Measurements from ENCODE around the gene KCNMB1. TPM values are rescaled to one million over a fixed set of nuclear protein-coding genes. Genes with fewer than 3 reads are reported as not detected.
A peak's percentile ranks its signal among the peaks of the same experiment; 100 is the strongest.
"Not testable (repeated sequence)": the region's sequence is repeated elsewhere in the genome, so short reads cannot be mapped to it uniquely, and the experiment has no call there.

Gene KCNMB1
- total RNA-seq, 1 donor from 2014 or later: 0.76 TPM

GRCh38 chr5:170387775-170388639, 1.2 kb downstream of the KCNMB1 start:
- DNase-seq (ENCODE audit: missing footprints) (no peak), ATAC-seq (no peak)
- intact Hi-C loops (cut with DNase I): no loop called here

DNA sequence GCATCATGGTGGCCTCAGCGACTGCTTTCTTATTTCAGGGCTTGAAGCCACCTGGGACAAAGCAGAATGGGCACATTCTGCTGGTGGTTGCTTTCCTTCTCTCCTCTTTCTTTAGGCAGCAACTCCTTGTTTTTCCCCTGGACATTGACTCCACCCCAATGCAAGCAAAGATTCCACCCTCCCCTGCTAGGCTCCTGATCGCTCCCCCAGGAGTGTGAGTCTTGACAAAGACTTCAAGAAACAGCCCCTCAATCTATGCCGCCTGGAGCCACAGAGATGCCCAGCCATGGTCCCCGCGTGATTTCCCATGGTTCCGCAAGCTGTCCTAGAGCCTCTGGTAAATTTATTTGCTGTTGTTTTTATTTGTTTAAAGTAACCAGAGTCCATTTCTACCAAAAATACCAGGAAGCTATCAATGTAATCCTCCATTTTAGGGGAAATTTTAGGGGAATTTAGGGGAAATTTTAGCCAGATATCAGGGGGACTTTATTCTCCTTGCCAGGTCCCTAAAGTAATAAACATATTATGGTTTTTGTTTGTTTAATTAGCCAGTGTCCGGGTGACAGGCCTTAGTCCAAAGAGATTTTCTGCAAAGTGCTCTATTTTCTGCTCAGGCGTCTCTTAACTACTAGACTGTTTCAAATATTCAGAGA, 2.3 kb downstream of the KCNMB1 start:
- DNase-seq (ENCODE audit: missing footprints) (no peak), ATAC-seq (no peak)
- intact Hi-C loops (cut with DNase I): no loop called here

- no peak for DNase-seq (ENCODE audit: missing footprints)
- intact Hi-C loops (cut with DNase I): no loop called here
- no peak for ATAC-seq
These were observed 5.9 kb downstream of the KCNMB1 start for GRCh38 chr5:170383227-170383626.

DNA sequence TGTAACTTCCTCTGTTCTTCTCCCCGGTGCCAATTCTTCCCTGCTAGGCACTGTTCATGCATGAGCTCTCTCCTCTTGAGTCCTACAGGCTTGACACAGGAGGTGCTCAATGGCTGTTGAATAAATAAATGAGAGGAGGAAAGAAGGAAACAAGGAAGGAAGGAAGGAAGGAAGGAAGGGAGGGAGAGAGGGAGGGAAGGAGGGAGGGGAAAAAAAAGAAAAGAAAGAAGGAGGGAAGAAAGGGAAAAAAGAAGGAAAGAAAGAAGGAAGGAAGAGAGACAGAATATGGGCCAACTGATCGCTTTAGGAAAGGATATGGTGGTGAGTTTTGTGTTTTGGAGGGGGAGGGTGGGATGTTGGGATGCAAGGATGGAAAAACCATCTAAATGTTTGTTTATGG, 6.4 kb downstream of the KCNMB1 start:
- no peak for ATAC-seq
- intact Hi-C loops (cut with DNase I): no loop called here

GRCh38 chr5:170380361-170380951, 8.7 kb downstream of the KCNMB1 start:
- DNase-seq (ENCODE audit: missing footprints) (no peak), ATAC-seq (no peak)
- intact Hi-C loops (cut with DNase I): no loop called here

More for the DNA sequence above, 6.4 kb downstream of the KCNMB1 start:
- no peak for DNase-seq (ENCODE audit: missing footprints)

- intact Hi-C loops (cut with DNase I): no loop called here
- ATAC-seq (no peak), DNase-seq (ENCODE audit: missing footprints) (no peak)
These were observed 10.4 kb downstream of the KCNMB1 start for GRCh38 chr5:170378740-170379139.

DNA sequence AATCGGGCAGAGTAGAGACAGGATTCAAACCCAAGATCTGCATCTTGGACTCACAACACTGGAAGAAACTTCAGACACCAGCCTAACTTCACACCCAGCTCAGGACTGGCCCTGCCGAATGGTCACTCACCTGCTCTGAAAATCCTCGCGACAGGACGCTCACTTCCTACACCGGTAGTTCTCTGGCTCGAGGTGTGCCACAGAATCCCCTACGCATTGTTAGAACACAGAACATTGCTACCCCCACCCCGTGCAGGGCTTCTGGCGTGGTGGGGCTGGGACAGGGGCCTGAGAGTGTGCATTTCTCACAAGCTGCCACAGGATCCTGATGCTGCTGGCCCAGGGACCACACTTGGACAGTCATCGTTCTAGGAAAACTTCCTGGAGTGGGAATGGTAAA, 12.1 kb downstream of the KCNMB1 start:
- DNase-seq (ENCODE audit: missing footprints): no peak

GRCh38 chr5:170376526-170376925, 12.6 kb downstream of the KCNMB1 start:
- ATAC-seq; intact Hi-C loops (cut with DNase I); DNase-seq (ENCODE audit: missing footprints): not testable (repeated sequence)

More for the DNA sequence above, 12.1 kb downstream of the KCNMB1 start:
- intact Hi-C loops (cut with DNase I): no loop called here
- ATAC-seq: no peak

GRCh38 chr5:170375283-170375682, 13.9 kb downstream of the KCNMB1 start:
- intact Hi-C loops (cut with DNase I): no loop called here
- DNase-seq (ENCODE audit: missing footprints): no peak

DNA sequence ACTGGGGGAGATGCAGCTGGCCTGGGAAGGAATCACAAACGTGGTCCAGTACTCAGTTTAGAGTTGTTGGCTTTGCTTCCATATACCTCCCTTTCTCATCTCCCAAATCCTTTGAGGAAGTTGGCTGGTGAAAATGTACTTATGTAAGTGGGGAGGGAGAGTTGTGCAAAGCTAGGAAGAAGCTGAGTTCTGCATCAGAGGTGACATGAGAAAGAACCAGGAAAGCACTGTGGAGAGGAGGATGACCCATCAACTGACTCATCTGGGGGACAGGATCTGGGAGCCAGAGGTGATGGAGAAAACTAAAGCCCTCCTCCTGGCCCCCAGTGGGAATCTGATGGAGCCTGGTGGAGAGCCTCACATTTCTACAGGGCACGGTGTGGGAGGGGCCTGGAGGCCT, 16.2 kb downstream of the KCNMB1 start:
- intact Hi-C loops (cut with DNase I): no loop called here
- DNase-seq (ENCODE audit: missing footprints) (no peak), ATAC-seq (no peak)

More at GRCh38 chr5:170375283-170375682, 13.9 kb downstream of the KCNMB1 start:
- ATAC-seq: no peak

DNA sequence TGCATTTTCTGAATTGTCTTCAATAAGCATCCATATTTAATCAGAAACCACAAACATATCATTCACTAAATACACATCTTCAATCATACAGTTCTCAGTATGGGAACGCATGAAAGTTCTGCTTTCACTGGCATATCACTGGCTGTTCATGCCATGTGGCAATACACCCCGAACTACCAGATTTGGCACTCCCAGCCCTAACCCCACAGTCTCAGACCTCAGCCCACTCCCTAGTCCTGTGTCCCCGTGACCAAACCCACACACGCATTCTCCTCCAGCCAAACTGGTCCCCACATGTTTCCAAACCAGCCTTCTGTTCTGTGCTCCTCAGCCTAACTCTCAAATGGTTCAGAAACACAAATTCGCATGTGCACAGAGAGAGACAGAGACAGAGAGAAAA, 20.6 kb downstream of the KCNMB1 start:
- DNase-seq (ENCODE audit: missing footprints) (no peak), ATAC-seq (no peak)
- intact Hi-C loops (cut with DNase I): loop anchor here (10.0 kb wide), 1 partner anchor 56 kb away; no protein-coding TSS in a partner anchor

DNA sequence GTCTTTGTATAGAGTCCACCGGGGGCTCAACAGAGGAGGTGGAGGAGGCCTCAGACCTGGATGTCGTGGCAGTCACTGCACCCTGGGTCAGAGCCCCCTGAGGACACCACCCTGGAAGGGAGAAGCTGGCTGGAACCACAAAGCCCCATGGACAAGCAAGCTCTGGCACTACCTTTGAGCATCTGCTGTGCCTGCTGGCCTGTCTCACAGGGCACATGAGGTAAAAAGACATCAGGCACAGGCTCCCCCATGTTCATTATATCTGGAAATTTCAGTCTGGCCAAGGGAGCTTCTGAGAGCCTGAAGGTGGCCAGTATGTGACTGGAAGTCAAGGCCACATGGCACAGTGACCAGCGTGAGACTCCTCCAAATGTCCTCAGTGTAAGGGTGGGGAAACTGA, 22.9 kb downstream of the KCNMB1 start:
- intact Hi-C loops (cut with DNase I): loop anchor here (10.0 kb wide), 1 partner anchor 59 kb away; no protein-coding TSS in a partner anchor
- ATAC-seq: no peak
- DNase-seq (ENCODE audit: missing footprints): no peak

GRCh38 chr5:170365831-170366230, 23.3 kb downstream of the KCNMB1 start:
- DNase-seq (ENCODE audit: missing footprints) (no peak), ATAC-seq (no peak)
- intact Hi-C loops (cut with DNase I): loop anchor here (10.0 kb wide), 1 partner anchor 59 kb away; no protein-coding TSS in a partner anchor

DNA sequence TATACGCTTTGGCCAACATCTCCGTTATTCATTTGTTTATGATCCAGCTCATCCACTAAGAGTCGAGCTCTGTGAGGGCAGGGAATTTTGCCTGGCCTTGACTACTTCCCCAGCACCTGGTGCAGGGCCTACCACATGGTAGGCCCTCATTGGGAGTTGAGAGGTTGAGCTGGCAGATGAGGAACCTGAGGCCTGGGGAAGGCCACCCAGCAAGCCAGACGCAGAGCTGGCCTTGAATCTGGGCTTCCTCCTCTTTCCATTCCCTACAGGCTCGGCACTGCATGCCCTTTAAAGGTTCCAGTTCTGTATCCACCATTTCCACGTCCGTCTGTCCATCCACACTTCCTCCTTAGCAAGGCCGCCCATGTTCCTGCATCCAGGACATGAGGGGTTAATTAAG, 24.2 kb downstream of the KCNMB1 start:
- DNase-seq (ENCODE audit: missing footprints): no peak
- intact Hi-C loops (cut with DNase I): loop anchor here (10.0 kb wide), 1 partner anchor 60 kb away; no protein-coding TSS in a partner anchor
- no peak for ATAC-seq

DNA sequence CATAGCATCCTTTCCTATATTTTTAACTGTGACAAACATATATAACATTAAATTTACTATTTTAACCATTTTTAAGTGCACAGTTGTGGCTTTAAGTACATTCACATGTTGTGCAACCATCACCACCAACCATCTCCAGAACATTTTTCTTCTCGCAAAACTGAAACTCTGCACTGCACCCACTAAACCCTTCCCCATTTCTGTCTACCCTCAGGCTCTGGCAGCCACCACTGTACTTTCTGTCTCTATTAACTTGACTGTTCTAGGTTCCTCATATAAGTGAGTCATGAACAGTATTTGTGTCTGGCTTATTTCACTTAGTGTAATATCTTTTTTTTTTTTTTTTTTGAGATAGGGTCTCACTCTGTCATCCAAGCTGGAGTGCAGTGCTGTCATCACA, 25.5 kb downstream of the KCNMB1 start:
- intact Hi-C loops (cut with DNase I): loop anchor here (10.0 kb wide), 1 partner anchor 61 kb away; no protein-coding TSS in a partner anchor

DNA sequence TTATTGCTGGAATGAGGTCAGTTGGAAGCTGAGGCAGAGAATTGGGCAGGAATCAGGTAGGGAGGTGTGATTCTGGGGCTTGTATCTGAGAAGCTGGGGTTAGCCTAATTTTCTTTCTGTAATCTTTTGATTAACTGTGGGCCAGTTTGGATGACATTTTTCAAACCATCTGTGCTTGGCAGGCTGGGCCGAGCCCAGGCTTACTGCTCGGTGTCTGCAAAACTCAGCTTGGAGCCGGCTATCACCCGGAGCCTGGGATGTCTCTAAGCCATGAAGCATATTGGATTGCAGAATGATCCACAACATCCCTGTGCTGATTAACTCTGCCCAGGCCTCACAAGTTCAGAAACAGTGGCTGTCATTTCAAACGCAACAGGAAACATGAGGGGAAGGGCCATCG, 26.5 kb downstream of the KCNMB1 start:
- intact Hi-C loops (cut with DNase I): loop anchor here (10.0 kb wide), 1 partner anchor 62 kb away; no protein-coding TSS in a partner anchor
- ATAC-seq (no peak), DNase-seq (ENCODE audit: missing footprints) (no peak)

More for the DNA sequence above, 25.5 kb downstream of the KCNMB1 start:
- DNase-seq (ENCODE audit: missing footprints) (no peak), ATAC-seq (peak; percentile 11)

GRCh38 chr5:170362102-170362501, 27.1 kb downstream of the KCNMB1 start:
- peak; percentile 78 for DNase-seq (ENCODE audit: missing footprints)
- ATAC-seq: peak; percentile 55
- intact Hi-C loops (cut with DNase I): loop anchor here (10.0 kb wide), 1 partner anchor 63 kb away; no protein-coding TSS in a partner anchor

GRCh38 chr5:170361616-170362015, 27.6 kb downstream of the KCNMB1 start:
- DNase-seq (ENCODE audit: missing footprints) (no peak), ATAC-seq (no peak)
- intact Hi-C loops (cut with DNase I): loop anchor here (10.0 kb wide), 1 partner anchor 63 kb away; no protein-coding TSS in a partner anchor

DNA sequence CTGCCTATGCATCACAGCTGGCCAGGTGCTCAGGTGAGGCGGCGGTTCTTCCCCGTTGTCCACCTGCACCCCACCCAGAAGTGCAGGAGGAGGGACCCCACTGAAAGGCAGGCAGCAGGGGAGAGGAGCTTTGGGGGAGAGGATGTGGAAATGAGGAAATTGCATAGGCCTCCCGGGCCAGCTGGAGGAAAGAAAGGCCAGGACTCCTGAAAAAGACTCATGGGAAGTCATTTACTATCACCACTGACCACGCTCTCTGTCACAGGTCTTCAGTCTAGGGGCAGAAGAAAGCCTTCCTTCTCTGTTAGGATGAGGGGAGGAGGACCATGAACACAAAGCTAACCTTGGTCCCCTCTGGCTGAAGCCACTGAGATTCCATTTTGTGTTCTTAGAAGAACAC, 28.1 kb downstream of the KCNMB1 start:
- no peak for DNase-seq (ENCODE audit: missing footprints)
- intact Hi-C loops (cut with DNase I): loop anchor here (10.0 kb wide), 1 partner anchor 64 kb away; no protein-coding TSS in a partner anchor
- ATAC-seq: peak; percentile 26

Data from Right ventricle myocardium inferior (tissue), 1 donor.